HG03342 (cell line): ENCODE data around the gene BPIFA3.

Source experiments
- ATAC-seq: cut with Tn5 transposase; IDR thresholded peaks from one replicate; pipeline ENCODE4 v1.9.1; 2021; ENCODE audit warnings: mild to moderate bottlenecking, moderate library complexity; ENCODE audit not compliant: unreplicated experiment

The BPIFA3 gene

DNA sequence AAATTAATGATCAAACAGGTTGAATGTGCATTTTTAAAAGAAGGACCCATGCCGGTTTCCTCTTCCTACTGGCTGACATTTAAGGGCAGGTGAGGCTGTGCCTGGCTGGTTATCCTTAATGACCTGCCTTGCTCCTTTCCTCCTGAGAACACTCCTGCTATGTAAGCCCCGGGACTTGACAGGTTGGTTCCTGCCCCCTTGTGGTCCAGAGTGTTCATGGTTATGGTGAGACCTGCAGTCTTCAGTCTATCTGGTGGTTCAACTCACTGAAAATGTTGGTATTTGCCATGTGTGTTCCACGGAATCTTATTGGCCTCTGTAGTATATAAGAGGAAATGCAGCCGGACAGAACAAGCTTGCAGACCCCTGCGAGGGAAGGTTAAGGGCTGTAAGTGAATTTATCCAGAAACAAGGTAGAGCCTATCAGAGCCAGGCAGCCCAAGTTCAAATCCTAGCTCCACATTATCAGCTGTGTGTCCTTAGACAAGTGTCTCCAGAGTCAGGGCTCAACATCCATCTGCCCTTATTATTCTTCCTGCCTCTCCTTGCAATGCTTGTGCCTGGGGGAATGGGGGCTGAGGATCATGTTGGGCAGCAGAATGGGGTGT is 5.2 kb upstream of the BPIFA3 start:
- no peak for ATAC-seq

DNA sequence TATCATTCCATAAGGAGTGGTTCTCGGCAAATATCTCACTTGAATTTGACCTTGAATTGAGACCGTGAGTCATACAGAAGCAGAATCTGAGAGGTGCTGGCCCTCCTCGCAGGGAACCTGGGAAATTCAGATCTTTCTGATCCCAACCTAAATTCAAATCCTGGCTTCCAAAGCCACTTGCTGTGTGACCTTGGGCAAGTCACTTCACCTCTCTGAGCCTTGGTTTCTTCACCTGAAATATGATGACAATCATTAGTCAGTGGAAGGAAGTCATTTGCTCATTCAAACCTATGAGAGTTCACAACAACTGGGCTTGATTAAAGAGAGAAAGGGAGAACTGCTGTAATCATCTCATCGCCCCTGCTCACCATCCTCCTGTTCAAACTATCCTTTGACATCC is 7.2 kb downstream of the BPIFA3 start:
- ATAC-seq, result no peak

DNA sequence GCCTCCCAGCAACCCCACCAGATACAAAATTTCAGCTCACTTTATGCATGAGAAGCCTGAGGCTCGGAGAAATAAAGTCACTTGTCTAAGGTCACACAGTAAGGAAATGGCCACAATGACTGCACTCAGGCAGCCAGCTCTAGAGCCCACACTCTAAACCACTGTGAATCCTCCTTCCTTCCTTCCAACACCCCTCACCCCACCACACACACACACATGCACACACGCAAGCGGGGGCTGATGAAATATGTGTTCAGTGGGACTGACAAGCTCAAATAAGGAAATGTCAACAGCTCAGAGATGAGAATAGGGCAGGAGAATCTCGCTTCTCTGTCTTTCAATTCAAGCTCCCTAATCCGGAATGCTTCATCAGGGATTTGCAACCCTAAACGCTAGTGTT is 12.7 kb downstream of the BPIFA3 start:
- no peak for ATAC-seq

DNA sequence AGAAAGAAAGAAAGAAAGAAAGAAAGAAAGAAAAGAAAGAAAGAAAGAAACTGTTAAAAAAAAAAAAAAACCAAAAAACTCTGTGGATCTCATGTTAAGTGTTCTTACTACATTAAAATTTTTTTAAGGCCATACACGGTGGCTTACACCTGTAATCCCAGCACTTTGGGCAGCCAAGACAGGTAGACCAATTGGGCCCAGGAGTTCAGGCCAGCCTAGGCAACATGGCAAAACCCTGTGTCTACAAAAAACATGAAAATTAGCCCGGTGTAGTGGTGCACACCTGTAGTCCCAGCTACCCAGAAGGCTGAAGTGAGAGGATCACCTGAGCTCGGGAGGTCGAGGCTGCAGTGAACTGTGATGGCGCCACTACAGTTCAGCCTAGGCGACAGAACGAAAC is 14.1 kb downstream of the BPIFA3 start:
- ATAC-seq, result no peak

DNA sequence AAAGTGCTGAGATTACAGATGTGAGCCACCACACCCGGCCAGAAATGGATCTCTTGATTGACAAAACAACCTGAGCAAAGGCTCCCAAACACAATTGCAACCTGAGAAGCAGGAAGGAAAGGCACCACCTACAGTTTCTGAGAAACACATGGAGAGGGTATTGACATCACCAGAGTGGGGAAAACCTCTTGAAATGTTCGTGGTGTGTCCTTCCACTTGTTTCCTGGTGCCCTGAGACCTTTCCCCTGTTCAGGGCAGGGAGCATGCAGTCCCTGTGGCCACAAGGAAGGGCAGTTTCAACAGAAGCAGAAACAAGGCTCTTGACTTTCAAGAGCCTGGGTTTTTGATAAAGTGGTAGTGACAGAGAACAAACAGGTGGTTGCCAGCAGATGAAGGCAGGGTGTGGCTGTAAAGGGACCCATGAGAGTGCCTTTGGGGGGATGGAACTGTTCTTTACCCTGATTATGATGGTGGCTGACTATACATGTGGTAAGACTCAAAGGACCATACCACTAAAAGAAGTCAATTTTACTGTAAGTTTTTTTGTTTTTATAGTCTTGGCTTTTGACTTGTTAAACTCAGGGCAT is 15.4 kb downstream of the BPIFA3 start:
- ATAC-seq, result no peak

DNA sequence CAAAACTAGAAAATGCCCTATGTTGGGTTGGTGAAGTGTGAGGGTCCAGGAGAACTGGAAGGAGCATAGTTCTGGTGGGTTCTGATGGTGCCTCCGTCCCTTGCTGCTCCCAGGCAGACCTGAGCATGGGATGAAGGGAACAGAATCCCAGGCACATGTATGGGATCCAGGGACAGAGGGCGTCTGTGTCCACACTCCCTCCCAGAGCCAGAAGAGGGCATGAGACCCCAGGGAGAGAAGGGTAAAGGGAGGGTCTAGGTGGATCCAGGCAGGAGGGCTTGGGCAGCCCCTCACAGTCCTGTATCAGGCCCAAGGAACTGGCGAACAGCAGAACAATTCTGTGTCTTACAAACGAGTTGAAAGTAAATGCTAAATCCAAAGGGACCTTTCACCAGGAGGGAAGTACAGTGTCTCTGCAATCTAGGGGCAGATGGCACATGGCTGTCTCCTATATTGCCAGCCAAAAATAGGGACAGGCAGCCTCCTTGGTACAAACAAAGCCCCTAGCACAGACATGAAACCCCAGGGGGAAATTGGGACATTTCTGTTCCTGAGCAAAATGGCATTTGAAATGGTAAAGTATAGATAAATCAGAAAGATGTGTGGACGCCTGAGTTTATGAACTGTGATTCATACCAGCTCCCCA is 16.1 kb downstream of the BPIFA3 start:
- no peak for ATAC-seq

DNA sequence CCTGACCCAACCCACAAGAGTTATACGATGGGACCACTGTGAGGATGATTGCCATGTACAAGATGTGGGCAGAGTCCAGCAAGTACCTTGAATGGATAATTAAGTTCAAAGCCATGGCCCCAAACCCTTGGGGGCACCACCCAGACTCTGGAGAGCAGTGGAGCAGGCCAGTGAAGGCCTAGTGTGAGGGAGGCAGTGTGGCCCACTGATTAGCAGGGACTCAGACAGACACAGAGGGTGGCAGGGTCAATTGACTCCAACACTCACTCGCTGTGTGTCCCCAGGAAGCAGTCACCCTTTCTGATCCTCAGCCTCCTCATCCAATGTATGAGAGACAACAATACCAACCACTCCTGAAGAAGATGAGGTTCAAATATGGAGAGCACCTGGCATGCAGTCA is 16.9 kb downstream of the BPIFA3 start:
- ATAC-seq, result no peak

DNA sequence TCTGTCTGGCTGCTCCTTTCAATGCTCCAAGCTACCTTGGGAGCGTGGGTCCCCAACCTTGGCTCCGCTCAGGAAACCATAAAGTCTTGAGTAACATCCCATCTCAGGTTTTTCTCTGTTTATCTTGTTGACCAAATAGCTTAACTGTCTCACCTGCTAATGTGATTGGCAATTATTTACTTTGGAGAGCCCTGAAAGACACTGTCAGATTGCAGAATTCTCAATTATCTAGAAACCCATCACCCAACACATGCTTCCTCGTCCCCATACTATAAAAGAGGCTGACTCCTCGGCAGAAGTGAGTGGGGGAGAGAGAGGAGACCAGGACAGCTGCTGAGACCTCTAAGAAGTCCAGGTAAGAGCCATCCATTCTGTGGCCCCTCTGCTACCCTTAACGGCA is 18.5 kb downstream of the BPIFA3 start, which contains the start of gene BPIFA1:
Gene BPIFA1 (plus strand): TSS at position 301 of the 400 bp plus-strand sequence. CDS start 1,716 bp downstream, outside the sequence.
- no peak for ATAC-seq

DNA sequence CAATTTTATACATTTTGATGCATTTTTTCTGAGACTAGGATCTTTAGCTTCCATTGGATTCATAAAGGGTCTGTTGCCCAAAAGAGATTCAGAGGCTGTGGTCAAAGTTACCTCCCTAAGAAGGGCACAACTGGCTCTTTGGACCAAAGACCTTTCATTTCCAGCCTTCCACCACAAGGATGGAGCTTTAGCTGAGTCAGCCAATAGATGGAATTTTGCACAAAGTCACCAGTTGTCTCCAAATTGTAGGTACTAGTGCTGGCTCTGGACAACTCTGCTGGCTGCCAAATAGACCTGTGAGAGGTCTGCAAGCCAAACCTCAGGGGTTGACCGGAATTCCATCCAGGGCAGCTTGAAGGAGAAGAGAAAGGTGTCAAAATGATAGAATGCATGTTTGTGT is 19.2 kb downstream of the BPIFA3 start:
- no peak for ATAC-seq

DNA sequence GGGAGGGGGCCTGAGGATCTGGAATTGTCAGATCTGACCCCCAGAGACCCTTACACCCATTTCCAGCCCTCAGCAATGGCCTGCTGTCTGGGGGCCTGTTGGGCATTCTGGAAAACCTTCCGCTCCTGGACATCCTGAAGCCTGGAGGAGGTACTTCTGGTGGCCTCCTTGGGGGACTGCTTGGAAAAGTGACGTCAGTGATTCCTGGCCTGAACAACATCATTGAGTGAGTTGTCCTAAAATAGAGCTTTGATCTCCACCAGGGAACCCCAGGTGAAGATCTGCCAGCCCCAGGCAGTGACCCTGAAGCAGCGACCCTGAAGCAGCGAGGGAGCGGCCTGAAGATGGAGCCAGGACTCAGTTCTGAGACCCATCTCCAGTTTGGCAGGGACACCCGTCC is 20.8 kb downstream of the BPIFA3 start:
- ATAC-seq, result no peak

DNA sequence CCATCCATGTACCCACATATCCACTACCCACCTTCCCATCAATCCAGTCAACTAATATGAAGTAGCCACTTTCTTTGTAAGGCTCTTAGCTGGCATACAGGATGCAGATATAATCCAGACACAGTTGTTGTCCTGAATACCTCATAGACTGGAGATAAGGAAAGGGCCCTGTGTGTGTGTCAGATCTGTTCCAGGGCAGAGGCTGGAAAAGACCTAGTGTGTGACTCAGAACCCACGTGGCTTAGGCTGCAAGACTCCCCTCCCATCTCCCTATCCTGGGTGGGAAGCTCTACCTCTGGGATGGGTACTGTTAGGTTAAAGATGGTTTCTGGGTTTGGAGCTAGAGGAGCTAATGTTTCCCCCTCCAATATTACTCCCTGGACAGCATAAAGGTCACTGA is 22.3 kb downstream of the BPIFA3 start:
- no peak for ATAC-seq

DNA sequence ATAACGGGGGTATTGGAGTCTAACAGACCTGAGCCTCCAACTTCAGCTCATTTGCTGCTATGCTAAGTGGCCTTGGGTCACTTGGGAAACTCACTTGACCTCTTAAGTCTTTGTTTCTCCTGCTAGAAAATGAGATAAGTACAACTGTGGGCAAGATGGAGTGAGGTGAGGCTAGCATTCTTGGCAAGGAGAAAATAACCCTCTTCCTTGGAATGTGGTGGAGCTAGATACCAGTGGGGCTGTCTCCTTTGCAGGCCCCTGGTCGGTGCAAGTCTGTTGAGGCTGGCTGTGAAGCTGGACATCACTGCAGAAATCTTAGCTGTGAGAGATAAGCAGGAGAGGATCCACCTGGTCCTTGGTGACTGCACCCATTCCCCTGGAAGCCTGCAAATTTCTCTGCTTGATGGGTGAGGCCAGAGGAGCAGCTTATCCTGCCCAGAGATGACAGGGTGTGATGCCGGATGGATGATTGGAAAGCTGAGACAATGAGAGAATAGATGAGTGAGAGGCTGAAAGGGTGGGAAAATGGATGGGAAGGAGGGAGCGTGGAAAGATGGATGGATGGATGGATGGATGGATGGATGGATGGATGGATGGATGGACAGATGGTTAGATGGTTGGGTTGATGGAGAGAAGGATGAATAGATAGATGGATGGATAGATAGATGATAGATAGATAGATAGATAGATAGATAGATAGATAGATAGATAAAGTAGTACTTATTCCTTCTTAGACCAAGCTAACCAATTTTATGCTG is 23.0 kb downstream of the BPIFA3 start:
- no peak for ATAC-seq

DNA sequence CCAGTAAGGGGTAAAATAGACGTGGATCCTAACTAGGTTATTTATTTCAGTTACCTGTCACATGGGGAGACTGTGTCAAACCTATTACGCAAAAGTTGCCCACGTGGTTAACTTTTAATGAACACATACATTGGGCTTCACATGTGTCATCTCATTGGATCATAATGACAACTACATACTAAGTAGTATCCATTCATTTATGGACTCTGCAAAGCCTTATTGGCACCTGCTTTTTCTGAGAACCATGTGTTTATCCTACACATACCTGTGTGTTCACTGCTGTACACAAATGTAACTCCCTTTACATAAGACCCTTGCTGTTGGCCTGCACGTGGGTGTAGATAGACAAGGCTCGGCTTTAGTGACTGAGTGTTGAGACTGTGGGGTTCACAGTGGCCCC is 23.8 kb downstream of the BPIFA3 start:
- ATAC-seq, result no peak

DNA sequence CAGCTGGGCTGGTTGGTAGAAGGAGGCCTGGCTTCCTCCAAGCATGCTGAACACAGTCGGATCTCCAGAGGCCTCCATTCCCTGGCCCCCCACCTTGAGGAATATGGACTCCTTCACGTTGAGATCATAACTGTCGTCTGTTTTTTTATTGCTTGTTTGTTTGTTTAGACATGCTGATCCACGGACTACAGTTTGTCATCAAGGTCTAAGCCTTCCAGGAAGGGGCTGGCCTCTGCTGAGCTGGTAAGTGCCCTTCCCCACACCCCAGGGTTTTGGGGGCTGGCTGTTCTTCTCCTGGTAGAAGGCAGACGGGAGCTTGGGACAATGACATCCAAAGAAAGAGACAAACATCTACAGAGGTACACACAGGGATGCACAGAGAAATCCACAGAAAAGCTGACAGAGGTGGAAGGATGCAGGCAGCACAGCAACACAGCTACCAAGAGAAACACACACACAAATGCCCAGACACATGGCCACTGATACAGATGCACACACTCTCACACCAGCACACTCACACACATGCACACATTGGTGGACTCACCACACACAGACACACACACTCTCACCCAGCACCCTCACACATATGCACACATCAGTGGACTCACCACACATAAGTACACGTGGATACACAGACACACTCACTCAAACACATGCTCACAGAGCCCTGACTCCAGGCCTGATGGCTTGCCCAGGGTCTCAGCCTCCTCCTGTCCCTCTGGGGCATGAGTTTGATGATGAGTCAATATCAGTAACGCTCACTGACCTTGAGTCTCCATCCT is 25.4 kb downstream of the BPIFA3 start:
- no peak for ATAC-seq

DNA sequence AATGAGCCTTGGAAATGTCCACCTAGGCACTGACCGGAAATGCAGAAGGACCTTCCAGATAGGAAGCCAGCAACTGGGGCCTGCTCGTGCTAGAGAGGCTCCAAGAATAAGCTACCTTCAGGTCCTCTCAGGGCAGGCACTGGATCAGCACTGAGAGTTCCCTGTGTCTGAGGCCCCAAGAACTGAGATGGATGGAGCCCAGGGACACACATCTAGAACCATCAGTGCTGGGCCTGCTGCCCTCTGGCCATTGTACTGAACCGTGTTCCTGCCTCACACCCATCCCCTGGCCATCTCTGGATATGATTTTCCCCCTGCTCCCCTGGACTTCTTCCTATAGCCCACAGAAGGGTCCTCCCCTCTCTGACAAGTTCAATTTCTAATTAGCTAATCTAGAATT is 28.9 kb downstream of the BPIFA3 start:
- ATAC-seq, result no peak

DNA sequence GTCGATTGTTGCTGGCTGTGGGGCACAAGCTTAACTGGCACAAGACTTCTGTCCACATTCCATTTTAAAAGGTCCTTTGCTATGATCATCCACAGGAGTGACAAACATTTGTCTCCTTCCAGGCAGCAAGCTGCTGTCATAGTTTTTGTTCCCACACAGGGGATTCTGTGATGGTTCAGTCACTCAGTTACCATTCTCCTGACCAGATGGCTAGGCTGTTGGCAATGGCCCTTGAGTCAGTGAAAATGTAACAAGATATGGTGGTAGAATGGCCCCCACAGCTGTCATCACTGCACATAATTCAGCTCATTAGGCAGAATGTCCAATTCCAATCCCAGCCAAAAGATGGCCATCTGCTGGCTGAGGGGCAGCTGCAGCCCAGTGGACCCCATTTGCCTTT is 32.3 kb downstream of the BPIFA3 start:
- ATAC-seq, result no peak

DNA sequence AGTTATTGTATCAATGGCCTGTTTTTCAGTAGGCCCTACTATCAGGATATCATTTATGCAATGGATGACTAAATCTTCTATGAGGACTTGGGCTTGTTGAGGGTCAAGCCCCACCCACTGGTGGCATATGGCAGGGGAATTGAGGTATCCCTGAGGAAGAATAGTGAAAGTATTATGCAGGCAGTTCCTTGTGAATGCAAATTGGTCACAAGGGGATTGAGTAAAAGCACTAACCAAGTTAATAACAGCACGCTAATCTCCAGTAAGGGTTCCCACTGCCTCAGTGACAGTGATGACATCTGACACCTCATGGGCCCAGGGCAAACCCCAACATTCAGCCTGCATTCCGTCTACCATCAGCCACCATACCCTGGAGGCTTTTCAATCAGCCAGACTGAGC is 33.5 kb downstream of the BPIFA3 start:
- no peak for ATAC-seq

DNA sequence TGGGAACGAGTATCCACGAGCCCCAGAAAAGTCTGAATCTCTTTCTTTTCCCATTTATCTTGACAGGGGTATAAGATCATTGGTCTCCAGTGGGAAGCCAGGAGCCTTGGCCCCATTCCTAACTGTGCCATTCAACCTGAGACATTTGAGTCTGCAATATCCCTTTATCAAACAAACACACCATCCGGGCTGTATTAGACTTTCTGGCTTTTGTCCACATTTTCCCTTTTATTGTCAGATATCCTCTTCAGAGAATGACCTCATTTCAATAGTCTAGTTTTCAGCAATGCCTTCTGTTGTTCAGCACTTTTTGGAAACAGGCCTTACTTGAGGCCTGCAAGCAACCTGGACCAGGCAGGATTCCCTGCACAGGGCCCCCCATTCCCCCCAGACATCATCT is 34.3 kb downstream of the BPIFA3 start:
- ATAC-seq, result no peak

DNA sequence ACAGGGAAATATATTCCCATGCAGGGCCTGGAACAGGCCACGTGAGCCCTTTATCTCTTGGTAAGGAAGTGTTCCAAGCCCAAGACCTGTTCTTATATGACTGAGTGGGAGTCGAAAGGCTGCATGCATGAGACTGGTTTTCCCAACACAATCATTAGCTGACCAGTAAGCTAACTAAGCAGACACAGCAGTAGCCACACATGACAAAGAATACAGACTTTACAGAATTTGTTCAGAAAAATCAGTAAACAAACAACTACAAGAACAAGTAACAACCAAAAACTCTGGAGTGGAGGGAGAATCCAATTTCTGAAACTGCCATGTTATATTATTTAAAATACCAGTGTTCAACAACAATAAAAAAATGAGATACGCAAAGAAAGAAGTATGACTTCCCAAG is 35.3 kb downstream of the BPIFA3 start:
- no peak for ATAC-seq

DNA sequence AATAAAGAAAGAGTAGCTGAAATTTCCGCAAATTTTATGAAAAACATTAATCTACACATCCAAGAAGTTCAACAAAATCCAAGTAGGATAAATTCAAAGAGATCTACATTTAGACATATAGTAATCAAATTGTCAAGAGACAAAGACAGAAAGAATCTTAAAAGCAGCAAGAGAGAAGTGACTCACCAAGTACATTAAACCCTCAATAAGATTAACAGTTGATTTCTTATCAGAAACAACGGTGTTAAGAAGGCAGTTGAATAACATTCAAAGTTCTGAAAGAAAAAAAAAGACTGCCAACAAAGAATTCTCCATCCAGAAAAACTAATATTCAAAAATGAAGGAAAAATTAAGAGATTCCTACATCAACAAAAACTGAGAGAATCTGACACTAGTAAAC is 37.9 kb downstream of the BPIFA3 start:
- ATAC-seq, result no peak

DNA sequence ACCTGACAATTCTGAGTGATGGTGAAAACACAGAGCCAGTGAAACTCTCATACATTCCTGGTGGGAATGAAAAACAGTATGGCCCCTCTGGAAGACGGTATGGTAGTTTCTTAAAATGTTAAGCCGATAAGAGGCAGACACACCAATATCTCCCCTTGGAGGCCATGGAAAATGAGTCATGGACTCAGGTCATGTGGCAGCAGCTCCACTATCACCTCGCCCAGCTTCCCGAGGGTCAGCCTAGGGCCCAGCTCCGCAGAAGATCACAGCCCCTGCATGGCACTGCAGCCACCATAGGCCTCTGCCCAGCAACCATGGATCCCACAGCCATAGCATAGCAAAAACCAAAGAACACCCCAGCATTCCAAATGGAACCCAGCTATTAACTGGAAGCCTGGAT is 40.1 kb downstream of the BPIFA3 start:
- no peak for ATAC-seq
